Ishikawa (cell line): ENCODE results near the gene C10orf105.

ENCODE experiments used
- CEBPB ChIP-seq: IDR thresholded peaks from 2 replicates; pipeline ENCODE4 v1.6.1; 2012
- CREB1 ChIP-seq: IDR thresholded peaks from 2 replicates; pipeline ENCODE4 v1.6.1; 2012; ENCODE audit warnings: low read depth
- EGR1 ChIP-seq: IDR thresholded peaks from 2 replicates; pipeline ENCODE4 v1.6.1; 2012
- EP300 ChIP-seq: IDR thresholded peaks from 2 replicates; pipeline ENCODE4 v1.6.1; 2012; ENCODE audit warnings: borderline replicate concordance
- MAX ChIP-seq: IDR thresholded peaks from 2 replicates; pipeline ENCODE4 v1.6.1; 2012
- NFIC ChIP-seq: IDR thresholded peaks from 2 replicates; pipeline ENCODE4 v1.6.1; 2012
- RAD21 ChIP-seq: IDR thresholded peaks from 2 replicates; pipeline ENCODE4 v1.6.1; 2012; ENCODE audit warnings: low read depth
- REST ChIP-seq: IDR thresholded peaks from 2 replicates; pipeline ENCODE4 v1.6.1; 2012; ENCODE audit warnings: low read depth, mild to moderate bottlenecking
- TAF1 ChIP-seq: IDR thresholded peaks from 2 replicates; pipeline ENCODE4 v1.6.1; 2012; ENCODE audit warnings: low read depth, mild to moderate bottlenecking
- TCF12 ChIP-seq: IDR thresholded peaks from 2 replicates; pipeline ENCODE4 v1.6.1; 2012; ENCODE audit warnings: low read depth

GRCh38 chr10:71718165-71718698, 1.3 kb downstream of the C10orf105 start:
- no peak for TF ChIP-seq TAF1
- no peak for TF ChIP-seq EP300
- no peak for TF ChIP-seq REST
- no peak for TF ChIP-seq MAX
- no peak for TF ChIP-seq TCF12
- TF ChIP-seq CREB1: no peak
- TF ChIP-seq CEBPB: no peak
- no peak for TF ChIP-seq EGR1
- TF ChIP-seq NFIC: no peak
- no peak for TF ChIP-seq RAD21
